ENCODE results near the gene COX10.

DNA sequence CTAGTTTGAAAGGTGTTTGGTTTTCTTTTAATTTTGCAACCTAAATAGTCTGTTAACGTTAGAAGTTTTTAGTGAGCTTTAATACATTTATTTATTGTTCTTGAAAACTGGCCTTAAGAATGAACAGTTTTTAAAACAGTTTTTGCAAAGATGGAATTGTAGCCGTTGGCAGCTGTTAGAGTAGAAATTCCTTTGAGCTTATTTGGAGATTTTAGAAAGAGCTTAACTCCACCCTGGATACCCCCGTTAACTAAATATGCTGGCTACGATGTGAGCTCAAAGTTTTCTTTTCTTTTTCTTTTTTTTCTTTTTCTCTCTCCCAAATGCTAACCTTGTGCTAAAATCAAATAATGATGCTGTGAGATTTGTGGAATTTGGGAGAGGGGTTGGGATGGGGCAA lies 75.2 kb downstream of the COX10 start:
- TF ChIP-seq, protein P1, sequence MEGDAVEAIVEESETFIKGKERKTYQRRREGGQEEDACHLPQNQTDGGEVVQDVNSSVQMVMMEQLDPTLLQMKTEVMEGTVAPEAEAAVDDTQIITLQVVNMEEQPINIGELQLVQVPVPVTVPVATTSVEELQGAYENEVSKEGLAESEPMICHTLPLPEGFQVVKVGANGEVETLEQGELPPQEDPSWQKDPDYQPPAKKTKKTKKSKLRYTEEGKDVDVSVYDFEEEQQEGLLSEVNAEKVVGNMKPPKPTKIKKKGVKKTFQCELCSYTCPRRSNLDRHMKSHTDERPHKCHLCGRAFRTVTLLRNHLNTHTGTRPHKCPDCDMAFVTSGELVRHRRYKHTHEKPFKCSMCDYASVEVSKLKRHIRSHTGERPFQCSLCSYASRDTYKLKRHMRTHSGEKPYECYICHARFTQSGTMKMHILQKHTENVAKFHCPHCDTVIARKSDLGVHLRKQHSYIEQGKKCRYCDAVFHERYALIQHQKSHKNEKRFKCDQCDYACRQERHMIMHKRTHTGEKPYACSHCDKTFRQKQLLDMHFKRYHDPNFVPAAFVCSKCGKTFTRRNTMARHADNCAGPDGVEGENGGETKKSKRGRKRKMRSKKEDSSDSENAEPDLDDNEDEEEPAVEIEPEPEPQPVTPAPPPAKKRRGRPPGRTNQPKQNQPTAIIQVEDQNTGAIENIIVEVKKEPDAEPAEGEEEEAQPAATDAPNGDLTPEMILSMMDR (IDR thresholded peaks at IDR 0.05) = no peak
- no peak for TF ChIP-seq POLR2A (IDR thresholded peaks at IDR 0.05)
